ENCODE data around the gene IRAK2.

GRCh38 chr3:10278501-10278900 is 113.8 kb downstream of the IRAK2 start:
- TF ChIP-seq CTCF (IDR thresholded peaks at IDR 0.05), result no peak
- no peak for TF ChIP-seq POLR2A (IDR thresholded peaks at IDR 0.05)
